Activated CD4-positive, alpha-beta T cell treated with anti-CD3 and anti-CD28 coated beads for 48 hours (primary cell): ENCODE data around the gene TFDP2.
"Not testable (repeated sequence)": the region's sequence is repeated elsewhere in the genome, so short reads cannot be mapped to it uniquely, and the experiment has no call there.

Experiments
- DNase-seq: peaks from one replicate; pipeline ENCODE4 v3.0.0-alpha.2; 2020

The TFDP2 gene

GRCh38 chr3:142148792-142149672 lies at the start of gene TFDP2:
Gene TFDP2, minus strand, starts transcription at chr3:142149544. Its CDS starts 47,795 bp downstream, at chr3:142101749.
- peak; percentile 90 for DNase-seq

GRCh38 chr3:142188846-142189245 lies 39.5 kb upstream of the TFDP2 start:
- no peak for DNase-seq

- peak; percentile 43 for DNase-seq
Measured at GRCh38 chr3:142180761-142181362, 31.5 kb upstream of the TFDP2 start.

- DNase-seq = no peak
Measured at GRCh38 chr3:142175478-142175877, 26.1 kb upstream of the TFDP2 start.

GRCh38 chr3:142174559-142174958 lies 25.2 kb upstream of the TFDP2 start:
- DNase-seq = no peak

- DNase-seq = no peak
Measured at GRCh38 chr3:142168514-142168913, 19.2 kb upstream of the TFDP2 start.

- no peak for DNase-seq
Measured at GRCh38 chr3:142165194-142165593, 15.8 kb upstream of the TFDP2 start.

- DNase-seq = no peak
Measured at GRCh38 chr3:142159083-142159740, 9.9 kb upstream of the TFDP2 start.

GRCh38 chr3:142154186-142154585 lies 4.8 kb upstream of the TFDP2 start:
- no peak for DNase-seq

GRCh38 chr3:142152384-142152783 lies 3.0 kb upstream of the TFDP2 start:
- DNase-seq = peak; percentile 11

GRCh38 chr3:142151828-142152227 lies 2.5 kb upstream of the TFDP2 start:
- DNase-seq = no peak

GRCh38 chr3:142151240-142151639 lies 1.9 kb upstream of the TFDP2 start:
- no peak for DNase-seq

- DNase-seq = no peak
Measured at GRCh38 chr3:142150271-142150670, 927 bp upstream of the TFDP2 start.

- DNase-seq = no peak
Measured at GRCh38 chr3:142149673-142149992, 289 bp upstream of the TFDP2 start.

GRCh38 chr3:142148044-142148791 lies 1.1 kb downstream of the TFDP2 start:
- DNase-seq = no peak

- not testable (repeated sequence) for DNase-seq
Measured at GRCh38 chr3:142144587-142144986, 4.8 kb downstream of the TFDP2 start.

GRCh38 chr3:142140608-142141285 lies 8.6 kb downstream of the TFDP2 start:
- not testable (repeated sequence) for DNase-seq

GRCh38 chr3:142137089-142137488 lies 12.3 kb downstream of the TFDP2 start:
- not testable (repeated sequence) for DNase-seq

GRCh38 chr3:142134799-142135325 lies 14.5 kb downstream of the TFDP2 start:
- no peak for DNase-seq

GRCh38 chr3:142129516-142130171 lies 19.7 kb downstream of the TFDP2 start:
- no peak for DNase-seq

- no peak for DNase-seq
Measured at GRCh38 chr3:142127941-142128658, 21.2 kb downstream of the TFDP2 start.
